CMK (cell line): Measurements from ENCODE around the gene KDM6B.

Experiments
- DNase-seq: peaks from one replicate; pipeline ENCODE4 v3.0.0-alpha.2; 2010; ENCODE audit warnings: low read depth

Gene KDM6B

DNA sequence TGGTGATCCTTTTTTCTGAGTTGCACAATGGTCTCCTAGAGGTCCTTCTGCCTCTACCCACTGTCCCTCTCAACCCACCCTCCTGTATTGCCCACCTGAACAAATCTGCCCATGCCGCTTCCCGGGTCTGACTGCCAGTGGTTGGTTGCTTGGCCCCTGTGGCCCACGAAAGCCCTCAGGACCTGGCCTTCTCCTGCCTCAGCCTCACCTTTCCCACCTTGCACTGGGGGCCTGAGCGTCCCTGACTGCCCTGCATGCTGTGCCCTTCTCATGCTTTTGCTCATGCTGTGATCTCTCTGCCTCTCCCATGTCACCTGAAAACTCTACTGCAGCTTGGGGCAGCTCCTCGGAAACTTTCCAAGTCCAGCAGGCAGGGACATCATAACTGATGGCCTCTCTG lies 13.8 kb upstream of the KDM6B start:
- no peak for DNase-seq

DNA sequence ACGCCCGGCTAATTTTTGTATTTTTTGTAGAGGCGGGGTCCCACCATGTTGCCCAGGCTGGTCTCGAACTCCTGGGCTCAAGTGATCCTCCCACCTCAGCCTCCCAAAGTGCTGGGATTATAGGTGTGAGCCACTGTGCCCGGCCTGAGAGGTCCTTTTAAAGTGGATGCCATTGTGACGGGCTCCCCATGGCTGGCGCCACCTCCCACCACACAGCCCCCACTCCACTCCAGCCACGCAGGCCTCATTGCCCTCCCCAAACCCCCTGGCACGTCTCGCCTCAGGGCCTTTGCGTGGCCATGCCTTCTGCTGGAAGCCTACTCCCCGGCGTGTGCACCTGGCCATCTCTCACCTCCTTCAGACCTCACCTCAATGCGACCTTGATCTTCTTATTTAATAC lies 11.9 kb upstream of the KDM6B start:
- DNase-seq: no peak

DNA sequence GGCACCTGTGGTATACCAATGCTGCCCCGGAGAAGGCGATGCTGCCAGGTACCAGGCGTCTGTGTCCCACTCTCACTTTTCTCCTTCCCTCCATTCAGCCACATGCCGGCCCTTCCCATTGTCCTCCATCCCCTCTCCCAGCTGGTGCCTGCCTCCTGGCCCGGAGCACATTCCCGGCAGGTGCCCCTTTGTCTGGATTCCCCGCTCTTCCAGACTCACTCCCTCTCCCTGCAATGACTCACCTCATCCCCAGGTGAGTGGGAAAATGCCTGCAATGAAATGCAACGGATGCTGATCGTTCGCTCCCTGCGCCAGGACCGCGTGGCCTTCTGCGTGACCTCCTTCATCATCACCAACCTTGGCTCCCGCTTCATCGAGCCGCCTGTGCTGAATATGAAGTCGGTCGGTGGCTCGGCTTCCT lies 10.4 kb upstream of the KDM6B start:
- no peak for DNase-seq

DNA sequence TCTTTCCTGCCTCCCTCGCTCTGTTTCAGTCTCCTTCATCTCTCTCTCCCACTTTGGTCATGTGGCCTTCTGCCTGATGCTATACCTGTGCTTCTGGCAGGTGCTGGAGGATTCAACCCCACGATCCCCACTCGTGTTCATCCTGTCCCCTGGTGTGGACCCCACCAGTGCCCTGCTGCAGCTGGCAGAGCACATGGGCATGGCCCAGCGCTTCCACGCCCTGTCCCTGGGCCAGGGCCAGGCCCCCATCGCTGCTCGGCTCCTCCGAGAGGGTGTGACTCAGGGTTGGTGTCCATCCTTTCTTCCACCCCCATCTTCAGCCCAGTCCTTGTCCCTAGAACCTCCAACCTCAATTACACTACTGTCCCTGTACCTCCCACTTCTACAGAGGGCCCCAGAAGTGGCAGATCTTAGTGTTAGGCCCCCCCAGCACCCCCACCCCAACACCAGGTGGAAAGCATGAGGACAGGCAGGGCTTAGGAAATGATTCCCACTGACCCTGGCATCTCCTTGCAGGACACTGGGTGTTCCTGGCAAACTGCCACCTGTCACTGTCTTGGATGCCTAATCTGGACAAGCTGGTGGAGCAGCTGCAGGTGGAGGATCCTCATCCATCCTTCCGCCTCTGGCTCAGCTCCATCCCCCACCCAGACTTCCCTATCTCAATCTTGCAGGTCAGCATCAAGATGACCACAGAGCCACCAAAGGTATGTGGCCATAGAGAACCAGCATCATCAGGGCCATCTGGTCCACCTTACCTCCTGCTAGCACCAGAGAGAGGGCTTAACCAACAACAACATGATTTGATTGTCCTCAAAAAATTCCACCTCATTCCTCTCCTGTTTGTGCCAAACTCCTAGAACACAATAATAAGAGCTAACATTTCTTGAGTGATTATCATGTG lies 9.7 kb upstream of the KDM6B start:
- no peak for DNase-seq

DNA sequence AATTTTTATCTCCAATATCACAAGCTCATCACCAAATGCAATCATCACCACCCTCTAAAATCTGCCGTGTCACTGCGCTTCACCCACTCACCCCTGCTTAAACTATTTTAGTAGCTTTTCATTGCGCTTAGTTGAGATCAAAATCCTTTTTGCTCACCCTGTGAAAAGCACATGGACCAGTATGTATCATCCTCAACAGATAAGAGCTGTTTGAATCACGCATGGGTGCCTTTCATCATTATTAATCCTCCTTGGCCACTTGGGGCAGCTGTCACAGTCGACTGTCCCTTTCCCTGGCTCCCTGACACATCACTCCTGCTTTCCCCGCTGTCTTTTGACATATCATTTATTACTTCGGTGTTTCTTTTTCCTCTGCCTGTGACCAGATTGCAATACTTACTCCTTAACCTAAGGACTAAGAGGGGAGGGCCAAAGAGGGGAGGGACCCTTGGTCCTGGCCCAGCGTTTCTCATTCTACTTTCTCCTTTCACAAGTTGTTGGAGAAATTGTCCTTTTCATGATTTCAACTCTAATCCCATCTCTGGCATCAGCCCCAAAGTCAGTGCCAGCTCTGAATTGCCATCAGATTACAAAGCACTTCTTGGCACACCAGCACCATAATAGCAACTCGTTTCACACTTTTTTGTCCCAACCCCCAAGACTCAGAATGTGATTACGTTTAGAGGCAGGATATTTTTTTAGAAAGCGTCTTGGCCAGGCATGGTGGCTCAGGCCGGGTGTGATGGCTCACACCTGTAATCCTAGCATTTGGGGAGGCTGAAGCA lies 8.6 kb upstream of the KDM6B start:
- DNase-seq: no peak

DNA sequence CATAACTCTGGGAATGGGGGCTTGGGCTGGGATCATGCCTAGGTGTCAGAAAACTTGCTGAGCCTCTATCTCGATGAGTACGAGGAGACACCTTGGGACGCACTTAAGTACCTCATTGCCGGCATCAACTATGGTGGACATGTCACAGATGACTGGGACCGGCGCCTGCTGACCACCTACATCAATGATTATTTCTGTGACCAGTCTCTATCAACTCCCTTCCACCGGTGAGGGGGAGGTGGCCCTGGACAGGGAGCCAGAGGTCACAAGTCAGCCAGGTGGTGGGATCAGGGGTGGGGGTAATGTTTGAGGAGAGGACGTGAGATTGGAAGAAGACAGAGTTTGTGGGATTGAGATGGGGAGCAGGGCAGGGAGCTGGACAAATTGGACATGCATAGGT lies 3.4 kb upstream of the KDM6B start:
- no peak for DNase-seq

DNA sequence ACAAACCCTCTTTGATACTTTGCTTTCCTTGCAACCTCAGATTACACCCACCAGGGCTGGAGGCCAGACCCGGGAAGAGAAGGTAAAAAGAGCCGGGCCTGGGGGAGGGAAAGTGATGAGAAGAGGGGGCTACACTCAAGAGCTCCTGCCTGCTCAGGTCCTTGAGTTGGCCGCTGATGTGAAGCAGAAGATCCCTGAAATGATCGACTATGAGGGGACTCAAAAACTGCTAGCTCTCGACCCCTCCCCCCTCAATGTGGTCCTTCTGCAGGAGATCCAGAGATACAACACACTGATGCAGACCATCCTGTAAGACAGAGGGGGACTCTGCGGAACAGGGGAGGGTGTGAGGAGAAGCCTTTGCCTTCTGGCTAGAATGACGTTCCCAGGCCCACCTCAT lies 2.8 kb upstream of the KDM6B start:
- no peak for DNase-seq

DNA sequence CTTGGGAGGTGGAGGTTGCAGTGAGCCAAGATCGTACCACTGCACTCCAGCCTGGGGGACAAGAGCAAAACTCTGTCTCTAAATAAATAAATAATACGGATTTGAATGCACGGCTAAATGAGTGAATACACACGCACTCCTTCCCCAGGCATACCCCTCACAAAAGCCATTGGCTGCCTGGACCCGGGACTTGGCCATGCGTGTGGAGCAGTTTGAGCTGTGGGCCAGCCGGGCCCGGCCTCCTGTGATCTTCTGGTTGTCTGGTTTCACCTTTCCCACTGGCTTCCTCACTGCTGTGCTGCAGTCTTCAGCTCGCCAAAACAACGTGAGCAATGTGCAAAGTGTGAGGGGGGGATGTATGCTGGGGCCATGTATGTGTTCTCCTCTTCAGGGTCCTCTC lies 1.6 kb upstream of the KDM6B start:
- no peak for DNase-seq

DNA sequence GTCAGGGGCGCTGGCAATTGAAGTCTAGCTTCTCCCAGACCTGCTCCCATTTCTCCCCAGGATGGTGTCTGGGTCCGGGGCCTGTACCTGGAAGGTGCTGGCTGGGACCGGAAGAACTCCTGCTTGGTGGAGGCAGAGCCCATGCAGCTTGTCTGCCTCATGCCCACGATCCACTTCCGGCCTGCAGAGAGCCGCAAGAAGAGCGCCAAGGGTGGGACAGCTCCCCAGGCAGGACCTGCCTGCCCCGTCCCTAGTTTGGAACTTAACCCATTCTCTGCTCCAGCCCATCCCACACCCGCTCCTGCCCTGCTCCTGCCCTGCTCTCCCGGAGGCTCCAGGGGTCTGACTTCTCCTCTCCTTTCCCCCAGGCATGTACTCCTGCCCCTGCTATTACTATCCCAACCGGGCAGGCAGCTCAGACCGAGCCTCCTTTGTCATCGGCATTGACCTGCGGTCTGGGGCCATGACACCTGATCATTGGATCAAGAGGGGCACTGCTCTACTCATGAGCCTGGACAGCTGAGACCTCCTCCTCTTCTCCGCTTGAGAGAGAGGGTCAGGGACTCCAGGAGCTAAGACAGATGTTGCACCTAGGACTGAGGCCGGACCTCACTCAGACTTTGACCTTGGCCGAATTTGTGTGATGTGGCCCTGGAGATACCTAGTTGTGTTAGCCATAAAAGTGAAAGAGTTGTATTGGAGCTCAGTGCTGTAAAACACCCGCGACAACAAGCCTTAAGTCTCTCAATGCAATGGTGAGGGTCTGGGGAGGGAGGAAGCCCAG lies 814 bp upstream of the KDM6B start:
- no peak for DNase-seq

DNA sequence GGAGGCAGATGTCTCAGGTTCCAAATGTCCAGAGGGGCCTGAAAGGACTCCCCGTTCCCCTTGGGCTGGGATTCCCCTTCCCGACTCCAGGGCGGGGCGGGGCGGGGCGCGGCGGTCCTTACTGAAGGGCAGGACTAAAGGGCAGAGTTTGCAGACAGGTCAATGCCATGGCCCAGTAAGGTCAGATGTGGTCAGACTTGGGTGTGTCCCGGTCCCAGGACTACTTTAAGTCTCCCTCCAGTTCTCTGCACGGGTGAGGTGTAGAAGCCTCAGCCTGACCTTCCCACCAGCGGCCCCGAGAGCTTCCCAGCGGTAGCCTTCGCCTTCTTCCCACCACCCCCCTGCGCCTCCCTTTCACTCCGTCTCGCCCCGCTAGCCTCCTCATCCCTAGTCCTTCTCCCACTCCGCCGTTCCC lies 532 bp downstream of the KDM6B start:
- DNase-seq: no peak

DNA sequence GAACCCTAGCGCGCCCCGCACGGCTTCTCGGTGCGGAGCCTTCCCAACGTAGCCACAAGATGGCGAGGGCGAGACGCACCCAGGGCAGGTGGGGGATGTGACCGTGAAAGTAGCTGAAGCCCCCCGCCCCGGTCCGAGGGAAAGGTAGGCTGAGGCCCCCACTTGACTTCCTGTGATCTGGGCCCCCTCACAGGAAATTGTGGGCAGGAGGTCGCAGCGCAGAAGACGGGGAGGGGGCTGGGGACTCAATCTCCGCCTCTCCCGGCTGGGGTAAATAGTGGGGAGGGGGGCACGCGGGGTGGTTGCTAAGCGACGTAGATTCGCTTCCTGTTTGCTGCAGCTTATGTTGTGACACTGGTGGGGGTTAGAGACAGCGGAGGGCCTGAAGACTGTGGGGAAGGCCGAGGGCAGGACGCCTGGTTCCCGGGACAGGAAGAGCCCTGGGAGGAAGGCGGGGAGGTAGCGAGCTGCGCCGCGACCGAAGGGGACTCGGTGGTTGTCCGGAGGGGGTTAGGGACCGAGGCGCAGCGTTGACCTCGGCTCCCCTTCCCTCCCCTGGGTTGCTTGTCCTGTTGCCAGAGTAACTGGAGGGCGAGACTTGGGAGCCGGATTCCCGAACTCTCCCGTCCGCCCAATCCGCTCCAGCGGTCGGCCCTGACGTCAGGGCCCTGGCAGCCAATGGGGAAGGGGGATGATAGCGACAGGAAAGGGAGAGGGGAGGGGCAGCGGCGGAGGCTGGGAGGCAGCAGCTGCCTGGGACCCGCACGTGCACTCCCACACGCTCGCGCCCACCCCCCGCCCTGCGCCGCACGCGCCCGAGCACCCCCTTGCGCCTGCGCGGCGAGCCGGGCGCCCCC lies 1.2 kb downstream of the KDM6B start:
- DNase-seq: peak; percentile 85

DNA sequence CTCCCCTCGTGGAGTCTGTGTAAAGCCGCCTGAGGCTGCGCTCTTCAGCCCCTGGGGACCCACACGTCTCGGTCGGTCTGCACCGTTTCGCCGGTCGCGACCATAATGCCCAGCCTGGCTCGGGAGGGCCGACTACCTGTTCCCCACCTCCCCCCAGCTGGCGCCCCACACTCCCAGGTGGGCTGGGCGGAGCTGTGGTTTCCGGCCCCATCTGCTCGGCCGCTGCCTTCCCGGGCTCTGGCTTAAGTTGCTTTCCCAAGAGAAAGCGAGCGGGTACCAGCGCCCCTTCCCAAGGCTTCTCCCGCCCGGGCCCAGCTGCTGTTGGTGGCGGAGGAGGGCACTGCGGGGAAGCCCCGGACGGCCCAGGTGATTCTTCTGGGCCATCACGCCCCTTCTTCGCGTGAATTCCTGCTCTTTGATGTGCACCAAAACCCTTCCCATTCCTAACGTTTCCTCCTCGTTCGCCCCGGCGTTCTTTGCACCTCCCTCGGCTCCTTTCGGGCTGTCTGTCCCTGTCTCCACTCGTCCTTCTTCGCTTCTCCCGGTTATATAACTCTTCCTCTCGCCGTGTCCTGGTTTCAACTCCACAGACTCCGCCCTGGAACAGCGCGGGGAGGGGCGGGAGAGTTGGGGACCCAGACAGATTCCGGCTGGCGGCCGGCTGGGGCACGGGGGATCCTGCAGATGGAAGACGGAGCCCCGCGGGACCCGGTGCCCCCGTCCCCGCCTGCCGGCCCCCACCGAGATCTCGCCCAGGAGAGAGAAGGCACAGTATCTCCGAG lies 2.0 kb downstream of the KDM6B start:
- DNase-seq: no peak

DNA sequence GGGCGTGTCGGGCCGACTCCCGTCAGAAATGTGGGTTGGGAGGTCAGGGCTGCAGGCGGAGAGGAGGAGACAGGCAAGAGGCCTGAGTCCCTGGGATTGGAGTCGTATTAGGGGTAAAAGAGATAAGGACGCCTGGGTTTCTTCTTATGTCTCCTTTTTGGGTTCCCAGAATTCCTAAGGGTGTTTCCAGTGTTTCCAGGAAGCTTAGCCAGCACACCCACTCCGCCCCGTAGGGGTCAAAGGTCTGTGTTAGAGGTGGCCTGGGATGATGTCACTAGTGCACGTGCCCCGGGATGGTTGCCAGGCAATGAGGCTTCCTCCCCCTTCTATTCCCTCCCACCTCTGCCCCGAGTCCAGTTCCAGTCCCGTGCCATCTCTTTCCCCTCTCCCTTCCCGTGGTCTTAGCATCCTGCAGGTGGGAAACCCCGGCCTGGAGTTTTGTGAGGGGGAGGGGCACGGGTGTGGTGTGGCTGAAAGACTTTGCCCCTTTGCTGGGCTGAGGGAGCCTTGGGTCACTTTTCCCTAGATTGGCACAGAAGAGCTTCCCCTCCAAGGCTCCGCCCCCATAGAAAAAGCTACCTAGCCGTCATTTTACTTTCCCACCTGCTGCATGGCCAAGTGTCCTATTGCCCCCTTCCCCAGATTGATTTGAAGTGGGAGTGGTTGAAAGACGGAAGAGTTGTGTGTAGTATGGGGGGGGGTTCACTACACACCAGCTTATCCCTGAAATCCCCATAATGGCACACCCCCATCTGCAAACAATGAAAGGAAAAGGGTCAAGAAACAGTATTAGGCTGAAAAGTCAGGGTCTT lies 2.8 kb downstream of the KDM6B start:
- no peak for DNase-seq

DNA sequence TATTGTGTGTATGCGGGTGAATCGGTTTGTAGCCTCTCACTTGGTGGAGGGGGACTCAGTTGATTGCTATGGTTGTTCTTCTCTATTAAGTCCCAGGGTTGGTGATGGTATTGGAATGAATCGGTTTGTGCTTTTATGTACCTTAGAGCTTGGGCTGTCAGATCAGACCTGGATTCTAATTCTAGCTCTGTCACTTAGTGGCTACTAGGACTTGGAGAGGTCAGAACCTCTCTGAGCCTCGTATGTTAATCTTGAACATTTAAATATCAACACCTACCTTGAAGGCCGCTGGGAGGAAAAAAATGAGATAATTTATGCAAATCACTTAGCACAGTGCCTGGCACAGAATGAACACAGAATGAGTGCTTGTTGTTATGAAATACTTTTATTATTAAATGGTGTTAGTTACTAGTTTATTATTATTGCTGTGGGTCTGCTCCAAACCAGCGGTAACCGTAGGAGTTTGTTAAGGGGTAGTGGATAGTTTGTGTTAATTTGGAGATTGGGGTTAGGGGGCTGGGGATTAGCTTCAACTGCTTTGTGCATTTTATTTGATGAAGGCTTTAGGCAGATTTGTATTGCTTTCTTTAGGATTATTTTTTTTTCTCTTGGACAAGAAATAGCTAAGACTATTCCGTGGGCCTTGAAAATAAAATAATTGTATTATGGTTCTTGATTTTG lies 3.5 kb downstream of the KDM6B start:
- DNase-seq: no peak

DNA sequence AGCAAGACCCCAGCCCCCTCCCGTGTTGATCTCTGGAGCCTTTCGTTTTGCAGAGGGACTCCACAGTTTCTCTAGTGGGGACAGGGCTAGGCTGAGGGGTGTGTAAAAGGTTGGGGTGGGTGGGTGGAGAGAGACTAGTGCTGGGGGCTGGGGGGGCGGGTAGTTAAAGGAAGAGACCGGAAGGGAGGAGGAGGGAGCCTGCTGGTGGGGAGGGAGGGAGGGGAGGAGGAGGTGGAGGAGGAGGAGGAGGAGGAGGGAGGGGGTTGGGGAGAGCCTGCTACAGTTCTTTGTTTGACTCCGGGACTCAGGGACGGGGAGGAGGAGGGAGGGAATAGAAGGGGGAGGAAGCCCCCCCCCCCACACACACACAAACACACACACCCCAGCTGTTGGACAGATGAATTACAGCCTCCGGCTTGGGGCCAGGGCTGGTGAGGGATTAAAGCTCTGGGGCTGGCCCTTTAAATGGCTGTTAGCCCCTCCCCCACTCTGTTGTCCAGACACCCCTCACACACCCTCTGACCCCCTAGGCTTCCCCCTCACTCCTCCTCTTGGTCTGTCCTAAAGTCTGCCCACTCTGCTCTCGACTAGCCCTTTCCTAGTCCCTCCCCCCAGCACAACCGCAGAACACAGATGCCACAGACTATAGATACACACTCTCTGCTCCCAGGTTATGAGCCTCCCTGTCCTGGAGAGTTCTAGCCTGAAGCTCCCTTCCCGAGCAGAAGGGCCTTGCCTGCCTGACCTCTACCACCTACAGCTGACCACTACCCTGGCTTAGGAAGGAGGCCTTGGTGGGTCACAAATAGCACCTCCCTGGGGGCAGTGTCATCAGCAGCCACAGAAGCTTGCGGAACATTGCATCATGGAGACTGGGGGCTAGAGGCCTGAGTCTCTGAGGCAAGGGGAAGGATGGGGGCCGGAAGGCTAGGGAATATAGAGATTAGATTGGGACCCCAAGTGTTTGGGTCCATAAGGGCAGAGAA lies 4.4 kb downstream of the KDM6B start:
- DNase-seq: peak; percentile 85

DNA sequence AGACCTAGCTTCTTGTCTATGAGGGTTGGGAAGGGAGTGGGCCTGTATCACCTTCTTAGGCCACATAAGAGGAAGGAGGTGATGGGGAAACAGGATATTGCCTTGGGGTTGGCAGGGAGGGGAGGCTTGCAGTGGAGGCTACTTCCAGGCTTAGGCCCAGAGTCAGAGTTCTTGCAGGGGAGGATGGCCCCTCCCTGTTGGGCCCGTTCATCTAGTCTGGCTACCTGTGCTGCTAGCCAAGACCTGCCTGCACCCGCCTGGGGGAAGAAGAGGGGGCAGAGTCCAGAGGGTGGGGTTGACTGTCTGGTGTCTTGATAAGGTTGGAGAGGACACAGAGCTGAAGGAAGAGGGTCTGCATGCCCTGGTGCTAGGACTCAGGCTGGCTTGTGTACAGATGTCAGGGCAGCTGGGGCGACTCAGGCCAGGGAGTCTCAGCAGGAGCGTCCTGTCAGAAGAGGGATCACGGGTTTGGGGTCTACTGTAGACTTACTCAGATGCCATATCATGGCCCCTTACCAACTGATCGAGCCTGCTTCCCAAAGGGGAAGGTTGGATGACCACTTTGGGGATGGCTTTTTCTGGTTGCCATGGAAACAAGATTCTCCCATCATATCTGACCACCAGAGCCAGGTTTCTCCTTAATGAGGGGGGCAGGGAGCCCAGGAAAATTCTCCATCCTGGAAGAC lies 5.3 kb downstream of the KDM6B start:
- DNase-seq: no peak

DNA sequence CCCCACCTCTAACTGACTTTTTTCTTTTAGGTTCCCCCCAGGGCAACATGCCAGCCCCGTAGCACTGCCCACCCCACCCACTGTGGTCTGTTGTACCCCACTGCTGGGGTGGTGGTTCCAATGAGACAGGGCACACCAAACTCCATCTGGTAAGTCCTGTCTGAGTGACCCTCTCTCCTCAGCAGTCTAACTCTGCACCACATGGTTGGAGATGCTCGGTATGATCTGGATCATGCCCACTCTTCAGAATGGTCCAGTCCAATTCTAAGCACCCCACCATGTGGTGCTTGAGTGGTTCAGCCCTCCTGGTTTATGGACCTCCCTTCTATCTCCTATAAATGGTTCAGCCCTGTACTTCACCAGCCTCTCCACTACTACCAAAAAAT lies 5.9 kb downstream of the KDM6B start:
- no peak for DNase-seq

DNA sequence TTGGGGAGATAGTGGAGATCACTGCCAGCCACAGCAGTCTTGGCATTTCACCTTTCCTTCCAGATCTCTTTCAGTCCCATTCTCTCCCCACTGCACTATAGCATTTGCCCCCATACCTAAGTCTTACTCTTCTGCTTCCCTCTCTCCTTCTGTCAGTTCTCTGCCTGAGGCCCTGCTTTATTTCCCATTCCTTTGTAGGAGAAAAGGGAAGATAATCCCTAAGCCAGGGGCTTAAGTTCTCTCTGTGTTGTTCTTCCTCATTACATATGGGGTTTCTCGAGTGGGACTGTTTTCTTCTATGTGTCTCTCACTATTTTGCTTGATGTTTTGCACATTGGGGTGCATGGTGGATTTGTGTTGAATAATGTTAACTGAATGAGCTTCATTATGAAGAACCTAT lies 6.4 kb downstream of the KDM6B start:
- no peak for DNase-seq
